NB4 (cell line): Measurements from ENCODE around the gene AGPAT3.

ENCODE experiments used
- DNase-seq: peaks from one replicate; pipeline ENCODE4 v3.0.0; 2010; ENCODE audit warnings: low read depth
- H3K4me3 ChIP-seq: one replicate; pipeline ENCODE4 v1.5.1; 2011; ENCODE audit warnings: mild to moderate bottlenecking, low read depth, low read length, moderate library complexity
- CTCF ChIP-seq: IDR thresholded peaks from one replicate; pipeline ENCODE4 v1.5.1; 2012; ENCODE audit warnings: low read depth, low read length
- MAX ChIP-seq: IDR thresholded peaks from 2 replicates; pipeline ENCODE4 v1.6.1; 2011; ENCODE audit warnings: low read depth, low read length
- MYC ChIP-seq: IDR thresholded peaks from 2 replicates; pipeline ENCODE4 v1.6.1; 2011; ENCODE audit warnings: low read depth, low read length
- POLR2A ChIP-seq: IDR thresholded peaks from 2 replicates; pipeline ENCODE4 v1.6.1; 2011; ENCODE audit warnings: mild to moderate bottlenecking; ENCODE audit not compliant: insufficient read length; ENCODE audit errors: extremely low read depth

Gene AGPAT3

GRCh38 chr21:43958364-43959158, 93.5 kb downstream of the AGPAT3 start:
- no peak for DNase-seq
- no peak overlapping the region for H3K4me3 ChIP-seq
- TF ChIP-seq MYC = no peak
- TF ChIP-seq POLR2A = no peak
- TF ChIP-seq CTCF = no peak
- no peak for TF ChIP-seq MAX

- H3K4me3 ChIP-seq = no peak overlapping the region
- DNase-seq = no peak
- TF ChIP-seq MAX (no peak), MYC (no peak), CTCF (no peak), POLR2A (no peak)
Observed at GRCh38 chr21:43959231-43960116, 94.5 kb downstream of the AGPAT3 start.

GRCh38 chr21:43961382-43961909, 96.4 kb downstream of the AGPAT3 start:
- DNase-seq = no peak
- H3K4me3 ChIP-seq = no peak overlapping the region
- TF ChIP-seq MYC (no peak), POLR2A (no peak), CTCF (no peak), MAX (no peak)

- no peak overlapping the region for H3K4me3 ChIP-seq
- TF ChIP-seq MAX = no peak
- no peak for DNase-seq
Observed at GRCh38 chr21:43965911-43966585, 101.0 kb downstream of the AGPAT3 start.

GRCh38 chr21:43966946-43967512, 102.0 kb downstream of the AGPAT3 start:
- DNase-seq = no peak

More at GRCh38 chr21:43966946-43967512, 102.0 kb downstream of the AGPAT3 start:
- TF ChIP-seq CTCF (no peak), POLR2A (no peak), MYC (no peak), MAX (no peak)
- no peak overlapping the region for H3K4me3 ChIP-seq
